Measurements from ENCODE around the gene TYMS.

DNA sequence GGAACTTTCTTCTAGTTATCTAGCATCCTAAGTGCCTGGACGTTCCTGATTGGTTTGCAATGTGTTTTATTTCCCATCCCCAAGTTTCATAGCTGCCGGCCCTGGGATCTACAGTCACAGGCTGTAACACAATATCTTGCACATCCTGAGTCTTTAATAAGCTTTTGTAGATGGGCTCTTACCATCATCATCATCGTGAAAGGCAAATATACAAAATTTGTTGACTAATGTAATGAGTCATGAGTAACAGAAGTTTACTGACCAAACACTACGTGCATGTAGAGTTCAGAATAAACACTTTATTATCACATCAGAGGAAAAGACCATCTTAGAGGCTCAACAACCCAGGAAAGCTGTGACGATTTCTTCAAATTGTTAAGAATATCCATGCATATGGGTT is 8.1 kb upstream of the TYMS start:
- no peak for TF ChIP-seq CTCF (IDR thresholded peaks at IDR 0.05)
- no peak; the same call in 1 of the 2 replicates for TF ChIP-seq POLR2AphosphoS5 (IDR thresholded peaks at IDR 0.05; ENCODE audit: low read depth, low read length)
- TF ChIP-seq, protein P1, sequence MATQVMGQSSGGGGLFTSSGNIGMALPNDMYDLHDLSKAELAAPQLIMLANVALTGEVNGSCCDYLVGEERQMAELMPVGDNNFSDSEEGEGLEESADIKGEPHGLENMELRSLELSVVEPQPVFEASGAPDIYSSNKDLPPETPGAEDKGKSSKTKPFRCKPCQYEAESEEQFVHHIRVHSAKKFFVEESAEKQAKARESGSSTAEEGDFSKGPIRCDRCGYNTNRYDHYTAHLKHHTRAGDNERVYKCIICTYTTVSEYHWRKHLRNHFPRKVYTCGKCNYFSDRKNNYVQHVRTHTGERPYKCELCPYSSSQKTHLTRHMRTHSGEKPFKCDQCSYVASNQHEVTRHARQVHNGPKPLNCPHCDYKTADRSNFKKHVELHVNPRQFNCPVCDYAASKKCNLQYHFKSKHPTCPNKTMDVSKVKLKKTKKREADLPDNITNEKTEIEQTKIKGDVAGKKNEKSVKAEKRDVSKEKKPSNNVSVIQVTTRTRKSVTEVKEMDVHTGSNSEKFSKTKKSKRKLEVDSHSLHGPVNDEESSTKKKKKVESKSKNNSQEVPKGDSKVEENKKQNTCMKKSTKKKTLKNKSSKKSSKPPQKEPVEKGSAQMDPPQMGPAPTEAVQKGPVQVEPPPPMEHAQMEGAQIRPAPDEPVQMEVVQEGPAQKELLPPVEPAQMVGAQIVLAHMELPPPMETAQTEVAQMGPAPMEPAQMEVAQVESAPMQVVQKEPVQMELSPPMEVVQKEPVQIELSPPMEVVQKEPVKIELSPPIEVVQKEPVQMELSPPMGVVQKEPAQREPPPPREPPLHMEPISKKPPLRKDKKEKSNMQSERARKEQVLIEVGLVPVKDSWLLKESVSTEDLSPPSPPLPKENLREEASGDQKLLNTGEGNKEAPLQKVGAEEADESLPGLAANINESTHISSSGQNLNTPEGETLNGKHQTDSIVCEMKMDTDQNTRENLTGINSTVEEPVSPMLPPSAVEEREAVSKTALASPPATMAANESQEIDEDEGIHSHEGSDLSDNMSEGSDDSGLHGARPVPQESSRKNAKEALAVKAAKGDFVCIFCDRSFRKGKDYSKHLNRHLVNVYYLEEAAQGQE (IDR thresholded peaks at IDR 0.05; ENCODE audit: insufficient read depth in 1 of 2, low read depth in 2 of 2, low read length in 1 of 2) = no peak
- TF ChIP-seq SIN3A (IDR thresholded peaks at IDR 0.05; ENCODE audit: borderline replicate concordance, insufficient read depth, low read depth, low read length) = no peak
- TF ChIP-seq TCF7L2 (IDR thresholded peaks at IDR 0.05; ENCODE audit: low read depth, low read length) = no peak

Measured in Panc1 (cell line).